Smooth muscle cell of the brain vasculature (primary cell): Measurements from ENCODE around the gene KRTAP19-4.
"Not testable (repeated sequence)": the region's sequence is repeated elsewhere in the genome, so short reads cannot be mapped to it uniquely, and the experiment has no call there.

Experiments used
- DNase-seq: peaks from one replicate; pipeline ENCODE4 v3.0.0-alpha.2; 2012; ENCODE audit warnings: low read depth, low spot score

The KRTAP19-4 gene, protein sequence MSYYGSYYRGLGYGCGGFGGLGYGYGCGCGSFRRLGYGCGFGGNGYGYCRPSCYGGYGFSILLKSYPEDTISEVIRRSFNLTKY

GRCh38 chr21:30497065-30497464, at the start of gene KRTAP19-4:
Gene KRTAP19-4 (minus strand): TSS chr21:30497165. CDS start chr21:30497110, 55 bp downstream.
- no peak for DNase-seq

DNA sequence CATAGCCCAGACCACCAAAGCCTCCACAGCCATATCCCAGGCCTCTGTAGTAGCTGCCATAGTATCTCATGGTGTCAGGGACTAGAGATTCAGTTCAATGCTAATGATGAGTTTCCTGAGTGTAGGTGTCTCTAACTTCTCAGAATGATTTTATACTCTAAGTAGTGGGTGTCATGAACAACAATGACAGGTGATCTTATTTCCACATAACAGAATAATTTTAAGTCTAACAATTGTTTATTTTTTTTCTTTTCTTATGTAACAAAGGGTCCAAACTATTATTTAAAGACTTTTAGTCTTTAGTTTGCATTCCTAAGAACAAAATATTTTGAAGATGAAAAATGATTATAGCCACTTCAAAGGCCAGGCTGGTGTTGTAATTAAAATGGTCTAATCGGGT, 44.8 kb upstream of the KRTAP19-4 start, which contains the start of gene KRTAP19-6:
KRTAP19-6 (minus strand) TSS at position 101 of the 400 bp plus-strand sequence; CDS start at position 70, 31 bp downstream.
- DNase-seq: no peak

- no peak for DNase-seq
These were observed 21.9 kb upstream of the KRTAP19-4 start for GRCh38 chr21:30518876-30519275.

DNA sequence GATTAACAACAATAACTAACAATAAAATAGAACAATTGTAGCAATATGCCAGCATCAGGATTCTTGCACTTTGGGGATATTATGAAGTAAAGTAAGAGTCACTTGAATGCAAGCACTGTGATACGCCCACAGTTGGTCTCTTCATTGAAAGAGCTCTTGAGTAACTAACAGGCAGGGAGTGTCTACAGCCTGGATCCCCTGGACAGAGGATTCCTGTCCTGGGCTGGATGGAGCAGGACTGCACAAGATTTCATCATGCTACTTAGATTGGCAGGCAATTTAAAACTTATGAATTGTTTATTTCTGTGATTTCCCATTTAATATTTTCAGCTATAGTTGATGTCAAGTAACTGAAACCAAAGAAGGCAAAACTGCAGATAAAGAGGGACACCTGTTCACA, 18.7 kb upstream of the KRTAP19-4 start:
- no peak for DNase-seq

- not testable (repeated sequence) for DNase-seq
These were observed 8.7 kb upstream of the KRTAP19-4 start for GRCh38 chr21:30505621-30506205.

- no peak for DNase-seq
These were observed 5.1 kb upstream of the KRTAP19-4 start, which contains the start of gene KRTAP19-5 for GRCh38 chr21:30502041-30502440. Gene KRTAP19-5 (minus strand): TSS chr21:30502141. CDS start chr21:30502090, 51 bp downstream.

DNA sequence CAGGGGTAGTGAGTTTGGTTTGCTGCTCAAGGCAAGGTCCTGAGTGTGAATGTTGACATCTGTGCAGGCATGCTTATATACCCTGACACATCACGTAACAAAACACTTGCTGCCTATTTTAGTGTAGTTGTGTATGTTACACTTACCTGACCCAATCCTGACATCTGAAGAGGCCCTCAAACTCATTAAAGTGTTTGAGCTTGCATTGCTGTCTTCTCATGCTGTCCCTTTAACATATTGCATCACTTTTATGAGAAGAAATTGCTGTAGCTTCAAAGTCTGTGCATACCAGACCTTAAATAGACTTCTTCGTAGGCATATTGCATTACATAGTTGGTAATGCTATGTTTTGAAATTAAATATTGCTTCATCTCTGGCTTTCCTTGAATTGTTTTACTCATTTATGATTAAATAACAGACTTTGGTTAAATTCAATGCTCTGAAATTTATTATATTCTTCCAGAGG, 5.0 kb downstream of the KRTAP19-4 start, which contains the start of gene KRTAP19-3:
KRTAP19-3 (minus strand) TSS at position 51 of the 466 bp plus-strand sequence. CDS start 56 bp downstream, outside the sequence.
- DNase-seq: no peak

DNA sequence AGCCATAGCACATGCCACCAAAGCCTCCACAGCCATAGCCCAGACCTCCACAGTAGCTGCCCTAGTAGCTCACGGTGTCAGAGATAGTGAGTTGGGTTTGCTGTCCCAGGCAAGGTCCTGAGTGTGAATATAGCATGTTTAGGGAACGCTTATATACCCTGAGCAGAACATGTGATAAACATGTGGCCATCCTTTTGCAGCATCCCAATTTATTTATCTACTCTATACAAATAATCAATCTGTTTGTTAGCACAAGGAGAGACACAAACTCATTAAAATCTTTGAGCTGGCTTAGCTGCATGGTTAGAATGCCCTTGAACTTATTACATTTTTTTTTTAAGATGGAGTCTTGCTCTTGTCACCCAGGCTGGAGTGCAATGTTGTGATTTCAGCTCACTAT, 9.6 kb downstream of the KRTAP19-4 start, which contains the start of gene KRTAP19-2:
KRTAP19-2 (minus strand) TSS at position 101 of the 400 bp plus-strand sequence; CDS start at position 13, 88 bp downstream.
- no peak for DNase-seq

DNA sequence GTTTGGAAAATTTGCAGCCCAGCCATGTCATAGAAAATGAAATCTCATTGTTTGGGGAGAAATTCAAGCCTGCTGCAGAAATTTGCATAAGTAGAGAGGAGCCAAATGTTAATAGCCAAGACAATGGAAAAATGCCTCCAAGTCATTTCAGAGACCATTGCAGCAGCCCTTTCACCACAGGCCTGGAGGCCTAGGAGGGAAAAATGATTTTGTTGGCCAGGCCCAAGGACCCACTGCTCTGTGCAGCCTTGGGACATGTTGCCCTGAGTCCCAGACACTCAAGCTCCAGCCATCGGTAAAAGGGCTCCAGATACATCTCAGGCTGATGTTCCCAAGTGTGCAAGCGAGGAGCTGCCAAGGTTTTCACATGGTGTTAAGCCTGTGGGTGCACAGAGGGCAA, 10.8 kb downstream of the KRTAP19-4 start:
- no peak for DNase-seq

GRCh38 chr21:30482130-30482529, 14.8 kb downstream of the KRTAP19-4 start:
- DNase-seq: no peak

DNA sequence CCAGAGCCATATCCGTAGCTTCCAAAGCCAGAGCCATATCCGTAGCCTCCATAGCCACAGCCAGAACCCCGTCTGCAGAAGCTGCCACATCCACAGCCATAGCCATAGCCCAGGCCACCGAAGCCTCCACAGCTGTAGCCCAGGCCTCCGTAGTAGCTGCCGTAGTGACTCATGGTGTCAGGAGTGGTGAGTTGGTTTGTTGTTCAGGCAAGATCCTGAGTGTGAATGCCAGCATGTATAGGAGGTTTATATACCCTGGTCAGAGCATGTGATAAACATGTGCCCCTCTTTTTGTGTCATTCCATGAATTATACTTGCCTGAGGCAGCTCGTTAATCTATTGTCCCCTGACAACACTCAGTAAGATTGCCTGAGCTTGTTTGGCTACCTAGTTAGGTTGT, 16.8 kb downstream of the KRTAP19-4 start, which contains the start of gene KRTAP19-1:
KRTAP19-1 (minus strand) TSS at position 223 of the 400 bp plus-strand sequence; CDS start at position 173, 50 bp downstream.
- DNase-seq: no peak

GRCh38 chr21:30479259-30479658, 17.7 kb downstream of the KRTAP19-4 start:
- no peak for DNase-seq

- no peak for DNase-seq
These were observed 19.0 kb downstream of the KRTAP19-4 start for GRCh38 chr21:30478004-30478403.

DNA sequence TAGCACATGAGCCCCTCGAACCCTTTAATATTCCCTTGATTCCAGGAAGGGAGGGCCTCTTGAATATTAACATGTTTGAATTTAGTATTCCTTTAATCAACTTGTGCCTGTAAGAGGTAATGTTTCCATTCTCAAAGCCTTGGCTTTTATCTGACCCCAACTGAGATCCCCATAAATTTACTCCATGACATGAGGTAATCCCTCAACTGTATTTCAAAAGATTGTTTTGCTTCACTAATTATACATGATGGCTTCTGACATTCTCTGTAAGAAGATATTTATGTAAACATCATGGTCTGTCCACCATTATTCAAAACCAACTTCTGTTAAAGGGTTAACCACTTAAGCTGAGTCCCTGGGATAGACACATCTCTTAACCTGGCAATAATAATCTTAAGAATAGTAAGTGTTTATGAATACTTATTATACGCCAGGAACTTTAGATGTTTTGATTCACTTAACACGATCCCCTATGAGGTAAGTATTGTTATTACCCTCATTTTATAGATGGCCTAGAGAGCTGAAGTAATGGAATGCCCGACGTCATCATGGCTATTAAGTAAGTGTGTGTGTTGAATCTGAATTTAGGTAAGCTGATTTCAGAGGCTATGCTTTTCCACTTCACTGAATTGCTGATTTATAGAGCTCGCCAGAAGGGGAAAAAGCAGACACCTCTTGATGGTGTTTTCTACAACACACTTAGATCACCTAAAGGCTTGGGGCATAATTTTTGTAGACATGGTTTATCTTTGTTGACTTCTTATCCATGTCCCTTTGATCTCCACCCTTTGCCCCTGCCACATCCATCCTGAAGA, 27.9 kb downstream of the KRTAP19-4 start:
- no peak for DNase-seq

DNA sequence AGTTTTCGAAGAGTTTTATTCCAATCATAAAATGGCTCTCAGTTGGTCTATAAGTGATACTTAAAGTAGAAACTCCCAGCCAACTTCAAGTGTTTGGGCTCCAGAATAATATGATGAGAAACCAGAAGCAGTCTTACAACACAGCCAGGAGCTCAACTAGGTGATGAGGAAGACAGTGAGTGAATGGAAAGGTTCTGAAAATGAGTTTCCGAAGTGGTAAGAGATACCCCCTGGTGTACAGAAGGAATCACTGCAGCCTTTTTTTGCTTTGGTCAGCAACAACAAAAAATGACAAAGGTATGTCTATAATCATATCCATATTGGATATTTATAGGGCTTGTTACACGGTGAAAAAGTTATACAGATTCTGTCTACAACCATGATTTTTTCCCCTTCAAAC, 33.3 kb downstream of the KRTAP19-4 start:
- DNase-seq: no peak

GRCh38 chr21:30448514-30448913, 48.5 kb downstream of the KRTAP19-4 start:
- DNase-seq: no peak

DNA sequence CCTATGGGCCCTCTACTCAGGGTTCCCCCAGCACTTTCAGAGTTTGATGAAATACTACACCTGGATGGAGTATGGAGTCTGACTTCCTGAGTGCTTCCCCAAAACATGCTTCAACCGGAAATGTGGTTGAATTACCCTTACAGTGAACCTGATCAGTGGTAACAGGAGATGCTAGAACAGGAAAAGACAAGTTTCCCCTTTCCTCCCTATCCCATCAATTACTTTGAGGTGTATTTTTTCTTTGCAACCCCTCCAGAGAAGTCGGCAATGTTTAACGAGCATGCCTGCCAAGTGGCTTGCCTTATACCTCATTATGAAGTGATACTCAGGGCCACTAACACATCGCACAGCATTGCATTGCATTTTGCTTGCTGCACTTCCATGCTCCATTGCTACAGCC, 49.9 kb downstream of the KRTAP19-4 start:
- no peak for DNase-seq
